ENCODE data around the gene CREBBP. TPM values are rescaled to one million over a fixed set of nuclear protein-coding genes. Genes with fewer than 3 reads are reported as not detected.
A peak's percentile ranks its signal among the peaks of the same experiment; 100 is the strongest.
"Not testable (repeated sequence)": the region's sequence is repeated elsewhere in the genome, so short reads cannot be mapped to it uniquely, and the experiment has no call there.

Gene CREBBP
- total RNA-seq, 1 experiment from 2014 or later: 11.3 TPM

- DNase-seq (ENCODE audit: low read depth): no peak
Measured at GRCh38 chr16:3715430-3715829, 165.1 kb downstream of the CREBBP start.

DNA sequence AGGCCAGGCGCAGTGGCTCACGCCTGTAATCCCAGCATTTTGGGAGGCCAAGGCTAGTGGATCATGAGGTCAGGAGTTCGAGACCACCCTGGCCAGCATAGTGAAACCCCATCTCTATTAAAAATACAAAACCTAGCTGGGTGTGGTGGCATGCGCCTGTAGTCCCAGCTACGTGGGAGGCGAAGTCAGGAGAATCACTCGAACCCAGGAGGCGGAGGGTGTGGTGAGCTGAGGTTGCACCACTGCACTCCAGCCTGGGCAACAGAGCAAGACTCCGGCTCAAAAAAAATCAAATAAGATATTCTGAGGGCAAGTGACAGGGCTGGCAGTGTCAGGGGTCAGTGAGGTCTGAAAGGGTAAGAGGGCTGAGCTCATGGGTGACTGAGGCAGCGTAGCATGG, 166.1 kb downstream of the CREBBP start:
- DNase-seq (ENCODE audit: low read depth): not testable (repeated sequence)

- DNase-seq (ENCODE audit: low read depth): no peak
Measured at GRCh38 chr16:3713587-3714242, 166.8 kb downstream of the CREBBP start.

GRCh38 chr16:3712861-3713372, 167.6 kb downstream of the CREBBP start:
- no peak for DNase-seq (ENCODE audit: low read depth)

DNA sequence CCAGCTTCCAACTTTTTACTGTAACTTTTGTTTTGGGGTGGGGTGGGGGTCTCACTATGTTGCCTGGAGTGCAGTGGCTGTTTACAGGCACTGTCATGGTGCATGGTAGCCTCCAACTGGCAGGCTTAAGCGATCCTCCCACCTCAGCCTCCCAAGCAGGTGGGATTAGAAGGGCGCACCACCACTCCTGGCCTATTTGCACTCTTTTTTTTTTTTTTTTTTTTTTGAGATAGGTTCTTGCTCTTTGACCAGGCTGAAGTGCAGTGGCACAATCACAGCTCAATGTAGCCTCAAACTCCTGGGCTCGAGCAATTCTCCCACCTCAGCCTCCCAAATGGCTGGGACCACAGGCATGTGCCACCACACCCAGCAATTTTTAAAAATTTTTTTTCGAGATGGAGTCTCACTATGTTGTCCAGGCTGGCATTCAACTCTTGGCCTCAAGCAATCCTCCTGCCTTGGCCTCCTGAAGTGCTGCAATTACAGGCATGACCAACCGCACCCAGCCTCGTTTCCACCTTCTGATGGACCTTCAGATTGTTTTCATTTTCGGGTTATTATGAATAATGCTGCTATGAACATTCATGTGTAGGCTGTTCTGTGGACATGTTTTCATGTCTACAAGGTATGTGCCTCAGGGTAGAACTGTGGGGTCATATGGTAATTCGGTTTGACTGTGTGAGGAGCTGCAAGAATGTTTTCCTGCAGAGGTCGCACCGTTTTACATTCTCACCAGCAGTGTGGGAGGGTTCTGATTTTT, 174.1 kb downstream of the CREBBP start:
- DNase-seq (ENCODE audit: low read depth): no peak

DNA sequence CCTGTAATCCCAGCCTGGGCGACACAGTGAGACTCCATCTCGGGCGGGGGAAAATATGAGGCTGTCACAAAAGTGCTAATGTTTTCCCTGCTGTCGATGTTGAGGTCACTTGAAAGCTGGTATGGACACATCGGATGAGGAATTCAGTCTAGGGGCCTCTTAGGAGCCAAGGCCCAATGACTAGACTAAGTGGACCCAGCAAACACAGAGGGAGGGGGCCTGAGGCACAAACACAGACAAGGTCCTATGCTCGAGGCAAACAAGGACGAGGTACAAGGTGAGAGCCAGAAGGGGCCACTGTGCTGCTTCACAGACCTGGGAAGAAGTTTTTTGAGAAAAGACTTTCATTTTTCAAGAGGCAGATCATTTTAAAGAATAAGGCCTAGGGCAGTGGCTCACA, 178.4 kb downstream of the CREBBP start:
- no peak for DNase-seq (ENCODE audit: low read depth)

GRCh38 chr16:3701531-3701930, 179.0 kb downstream of the CREBBP start:
- DNase-seq (ENCODE audit: low read depth): no peak

- no peak for DNase-seq (ENCODE audit: low read depth)
Measured at GRCh38 chr16:3698941-3699340, 181.6 kb downstream of the CREBBP start.

DNA sequence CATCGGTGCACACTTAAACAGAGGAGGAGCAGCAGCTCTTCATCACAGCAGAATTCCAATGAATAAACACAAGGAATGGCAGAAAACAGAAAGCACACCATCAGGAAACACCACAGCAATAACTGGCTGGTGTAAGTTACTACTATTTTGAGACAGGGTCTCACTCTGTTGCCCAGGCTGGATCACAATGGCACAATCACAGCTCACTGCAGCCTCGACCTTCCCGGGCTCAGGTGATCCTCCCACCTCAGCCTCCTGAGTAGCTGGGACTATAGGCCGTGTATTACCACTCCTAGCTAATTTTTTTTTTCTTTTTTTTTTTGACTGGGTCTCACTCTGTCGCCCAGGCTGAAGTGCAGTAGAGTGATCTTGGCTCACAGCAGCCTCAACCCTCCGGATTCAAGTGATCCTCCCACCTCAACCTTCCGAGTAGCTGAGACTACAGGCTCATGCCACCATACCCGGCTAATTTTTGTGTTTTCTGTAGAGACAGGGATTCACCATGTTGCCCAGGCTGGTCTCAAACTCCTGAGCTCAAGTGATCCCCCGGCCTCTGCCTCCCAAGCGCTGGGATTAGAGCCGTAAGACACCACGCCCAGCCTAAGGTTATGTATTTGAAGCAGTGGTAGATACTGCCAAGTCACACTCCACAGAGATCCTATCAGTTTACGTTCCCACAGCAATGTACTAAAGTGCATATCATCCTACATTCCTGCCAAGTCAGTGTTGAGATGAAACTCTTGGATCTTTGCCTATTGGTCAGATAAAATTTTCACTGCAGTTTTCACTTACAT, 183.9 kb downstream of the CREBBP start:
- DNase-seq (ENCODE audit: low read depth): peak; percentile 61

- DNase-seq (ENCODE audit: low read depth): no peak
Measured at GRCh38 chr16:3695610-3696369, 184.7 kb downstream of the CREBBP start.

GRCh38 chr16:3694051-3694450, 186.5 kb downstream of the CREBBP start:
- DNase-seq (ENCODE audit: low read depth): no peak

DNA sequence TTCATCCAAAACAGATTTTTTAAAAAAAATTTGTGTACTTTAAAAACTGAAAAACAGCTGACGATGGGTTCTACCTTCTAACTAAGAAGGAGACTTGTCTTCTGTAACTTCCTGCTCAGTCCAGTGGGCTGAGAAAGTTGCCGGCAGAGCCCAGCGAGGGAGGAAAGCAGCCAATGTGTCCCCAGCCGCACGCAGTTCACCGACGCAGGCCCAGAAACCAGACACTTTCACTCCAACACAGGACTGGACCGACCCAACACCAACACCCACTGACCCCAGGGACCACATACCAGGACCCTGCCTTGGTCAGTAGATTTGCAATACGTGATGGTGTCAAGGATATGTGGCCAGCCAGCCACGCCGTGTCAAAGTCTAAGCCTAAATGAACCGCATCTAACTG, 188.8 kb downstream of the CREBBP start:
- no peak for DNase-seq (ENCODE audit: low read depth)

GRCh38 chr16:3690980-3691720, 189.4 kb downstream of the CREBBP start:
- peak; percentile 10 for DNase-seq (ENCODE audit: low read depth)

DNA sequence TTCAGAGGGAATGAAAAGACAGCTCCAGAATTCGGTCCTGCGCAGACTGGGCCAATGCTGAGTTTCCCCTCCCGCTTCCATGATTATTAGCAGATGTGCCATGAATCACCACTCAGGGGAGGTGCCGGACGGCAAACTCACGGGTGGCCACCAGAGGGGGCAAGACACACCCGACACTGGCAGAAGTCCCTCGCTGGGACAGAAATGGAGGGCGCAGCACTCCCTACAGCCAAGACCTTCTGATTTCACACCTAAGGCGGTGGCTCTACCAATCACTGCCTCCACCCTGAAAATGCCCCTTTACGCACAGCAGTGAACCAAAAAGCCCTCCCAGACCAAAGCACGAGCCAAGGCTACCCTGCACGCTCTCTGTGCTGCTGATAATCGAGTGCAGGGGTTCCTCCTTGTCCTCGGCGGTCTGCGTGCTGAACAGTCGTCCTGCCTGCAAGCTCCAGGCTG, 190.0 kb downstream of the CREBBP start:
- DNase-seq (ENCODE audit: low read depth): peak; percentile 86

DNA sequence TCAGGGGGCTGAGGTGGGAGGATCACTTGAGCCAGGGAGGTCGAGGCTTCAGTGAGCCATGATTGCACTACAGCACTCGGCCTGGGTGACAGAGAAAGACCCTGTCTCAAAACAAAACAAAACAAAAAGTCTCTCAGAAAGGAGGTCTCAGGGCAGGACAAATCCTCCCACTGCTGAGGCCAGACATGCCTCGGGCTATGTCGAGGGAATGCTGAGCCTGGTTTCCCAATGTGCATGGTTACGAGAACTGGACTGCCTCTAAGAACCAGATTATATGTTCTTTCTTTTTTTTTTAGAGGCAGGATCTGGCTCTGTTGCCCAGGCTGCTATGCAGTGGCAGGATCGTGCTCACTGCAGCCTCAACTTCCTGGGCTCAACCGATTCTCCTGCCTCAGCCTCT, 190.8 kb downstream of the CREBBP start:
- DNase-seq (ENCODE audit: low read depth): no peak

DNA sequence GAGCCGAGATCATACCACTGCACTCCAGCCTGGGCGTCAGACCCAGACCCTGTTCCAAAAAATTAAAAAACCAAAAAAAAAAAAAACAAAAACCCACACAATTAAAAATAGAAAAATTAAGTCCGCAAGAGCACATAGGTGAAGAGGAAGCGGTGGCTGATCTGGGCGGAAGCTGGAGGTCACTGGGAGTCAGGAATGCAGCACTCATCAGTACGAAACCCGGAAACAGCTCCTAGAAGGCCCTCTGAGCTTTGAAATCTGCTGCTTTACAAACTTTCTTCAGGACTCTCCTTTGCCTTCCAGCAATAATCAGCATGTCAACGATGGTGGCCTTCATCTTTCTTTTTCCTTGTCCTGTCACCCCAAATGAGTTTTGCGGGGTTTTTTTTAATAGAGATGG, 192.7 kb downstream of the CREBBP start:
- no peak for DNase-seq (ENCODE audit: low read depth)

GRCh38 chr16:3687021-3687420, 193.5 kb downstream of the CREBBP start:
- no peak for DNase-seq (ENCODE audit: low read depth)

DNA sequence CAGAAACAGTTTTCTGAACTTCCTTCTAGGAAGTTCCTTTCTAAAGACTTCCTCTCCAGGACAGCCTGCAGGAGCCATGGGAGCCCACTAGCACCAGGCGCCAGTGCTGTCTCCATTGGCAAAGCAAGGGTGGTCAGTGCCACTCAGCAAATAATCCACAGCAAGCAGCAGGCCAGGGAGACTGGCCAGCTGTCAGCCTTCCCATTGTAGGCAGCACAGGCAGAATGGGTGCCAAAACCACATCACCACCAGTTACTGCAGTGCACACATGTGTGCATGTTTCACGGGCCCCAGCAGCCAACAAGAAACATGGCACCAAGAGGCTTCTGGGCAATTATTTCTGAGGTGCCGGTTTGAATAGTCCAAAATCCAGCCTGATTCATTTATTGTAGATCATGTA, 199.3 kb downstream of the CREBBP start:
- peak; percentile 27 for DNase-seq (ENCODE audit: low read depth)

DNA sequence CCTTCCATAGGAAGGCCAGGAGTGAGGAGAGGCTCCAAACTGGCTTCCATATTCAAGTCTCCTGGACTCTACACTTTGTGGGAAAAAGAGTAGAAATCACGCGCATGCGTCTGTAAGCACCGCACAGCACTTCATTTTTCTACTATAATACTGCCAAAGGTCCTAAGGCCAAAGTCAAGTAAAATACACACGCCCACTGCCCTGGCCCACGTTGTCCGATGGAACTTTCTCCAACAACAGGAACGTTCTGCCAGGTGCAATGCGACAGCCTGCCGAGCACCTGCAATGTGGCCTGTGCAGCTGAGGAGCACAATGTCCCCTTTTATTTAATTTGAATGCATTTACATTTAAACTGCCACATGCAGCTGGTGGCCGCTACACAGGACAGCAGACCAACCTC, 202.5 kb downstream of the CREBBP start:
- DNase-seq (ENCODE audit: low read depth): no peak

GRCh38 chr16:3675601-3676130, 204.8 kb downstream of the CREBBP start:
- DNase-seq (ENCODE audit: low read depth): no peak
